GM10266 (cell line): ENCODE measurements around the gene KEAP1.

ENCODE experiments used
- DNase-seq: peaks from one replicate; pipeline ENCODE4 v3.0.0; 2012; ENCODE audit errors: extremely low spot score
- TF ChIP-seq, protein P1 (sequence below): IDR thresholded peaks from 2 replicates; pipeline ENCODE4 v1.5.1; 2012; ENCODE audit warnings: mild to moderate bottlenecking, low read depth; ENCODE audit not compliant: control insufficient read depth, insufficient read depth; ENCODE audit errors: missing control alignments

The KEAP1 gene

GRCh38 chr19:10546817-10547216 is 43.7 kb upstream of the KEAP1 start:
- peak; percentile 4 for DNase-seq
- TF ChIP-seq, protein P1, sequence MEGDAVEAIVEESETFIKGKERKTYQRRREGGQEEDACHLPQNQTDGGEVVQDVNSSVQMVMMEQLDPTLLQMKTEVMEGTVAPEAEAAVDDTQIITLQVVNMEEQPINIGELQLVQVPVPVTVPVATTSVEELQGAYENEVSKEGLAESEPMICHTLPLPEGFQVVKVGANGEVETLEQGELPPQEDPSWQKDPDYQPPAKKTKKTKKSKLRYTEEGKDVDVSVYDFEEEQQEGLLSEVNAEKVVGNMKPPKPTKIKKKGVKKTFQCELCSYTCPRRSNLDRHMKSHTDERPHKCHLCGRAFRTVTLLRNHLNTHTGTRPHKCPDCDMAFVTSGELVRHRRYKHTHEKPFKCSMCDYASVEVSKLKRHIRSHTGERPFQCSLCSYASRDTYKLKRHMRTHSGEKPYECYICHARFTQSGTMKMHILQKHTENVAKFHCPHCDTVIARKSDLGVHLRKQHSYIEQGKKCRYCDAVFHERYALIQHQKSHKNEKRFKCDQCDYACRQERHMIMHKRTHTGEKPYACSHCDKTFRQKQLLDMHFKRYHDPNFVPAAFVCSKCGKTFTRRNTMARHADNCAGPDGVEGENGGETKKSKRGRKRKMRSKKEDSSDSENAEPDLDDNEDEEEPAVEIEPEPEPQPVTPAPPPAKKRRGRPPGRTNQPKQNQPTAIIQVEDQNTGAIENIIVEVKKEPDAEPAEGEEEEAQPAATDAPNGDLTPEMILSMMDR: no peak

GRCh38 chr19:10544753-10545251 is 41.6 kb upstream of the KEAP1 start:
- TF ChIP-seq, protein P1: no peak
- DNase-seq: peak; percentile 24

GRCh38 chr19:10544242-10544752 is 41.1 kb upstream of the KEAP1 start:
- TF ChIP-seq, protein P1: no peak
- peak; percentile 53 for DNase-seq

DNA sequence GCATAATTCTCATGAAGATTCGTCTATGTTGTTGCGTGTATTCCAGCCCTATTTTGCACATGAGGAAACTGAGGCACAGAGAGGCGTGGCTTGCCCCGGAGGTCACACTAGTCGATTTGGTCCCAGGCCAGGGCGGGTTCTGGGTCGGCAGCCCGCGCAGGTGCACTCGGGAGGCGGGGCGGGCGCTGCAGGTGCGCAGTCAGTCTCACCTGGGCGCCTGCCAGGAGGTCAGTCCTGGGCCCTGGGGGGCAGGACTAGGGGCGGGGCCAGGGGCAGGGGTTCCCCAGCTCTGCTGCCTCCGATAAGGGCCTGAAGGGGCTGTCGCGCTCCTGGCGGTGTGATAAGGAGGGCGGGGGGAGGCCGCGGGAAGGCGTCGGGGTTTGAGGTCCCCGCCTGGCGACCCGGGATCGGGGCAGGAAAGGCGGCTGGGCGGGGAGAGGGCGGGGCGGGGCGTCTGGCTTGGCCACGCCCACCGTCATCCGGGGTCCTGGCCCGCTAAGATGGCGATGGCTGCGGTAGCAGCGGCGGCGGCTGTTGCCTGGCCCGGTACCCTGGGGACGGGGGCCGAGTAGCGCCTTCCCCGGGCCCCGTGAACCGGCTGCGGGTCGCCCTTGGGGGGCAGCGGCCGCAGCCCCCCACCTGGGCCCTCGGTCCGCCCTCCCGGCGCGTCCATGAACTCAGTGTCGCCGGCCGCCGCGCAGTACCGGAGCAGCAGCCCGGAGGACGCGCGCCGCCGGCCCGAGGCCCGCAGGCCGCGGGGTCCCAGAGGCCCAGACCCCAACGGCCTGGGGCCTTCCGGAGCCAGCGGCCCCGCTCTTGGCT is 40.5 kb upstream of the KEAP1 start, which contains the start of gene ATG4D:
Gene ATG4D (plus strand): TSS at position 485 of the 822 bp plus-strand sequence. CDS start 187 bp downstream, at position 672.
- DNase-seq: peak; percentile 98
- TF ChIP-seq, protein P1: no peak

GRCh38 chr19:10543059-10543419 is 39.9 kb upstream of the KEAP1 start:
- TF ChIP-seq, protein P1: no peak

GRCh38 chr19:10539016-10539415 is 35.9 kb upstream of the KEAP1 start:
- DNase-seq: peak; percentile 5

More at GRCh38 chr19:10543059-10543419, 39.9 kb upstream of the KEAP1 start:
- DNase-seq: peak; percentile 3

DNA sequence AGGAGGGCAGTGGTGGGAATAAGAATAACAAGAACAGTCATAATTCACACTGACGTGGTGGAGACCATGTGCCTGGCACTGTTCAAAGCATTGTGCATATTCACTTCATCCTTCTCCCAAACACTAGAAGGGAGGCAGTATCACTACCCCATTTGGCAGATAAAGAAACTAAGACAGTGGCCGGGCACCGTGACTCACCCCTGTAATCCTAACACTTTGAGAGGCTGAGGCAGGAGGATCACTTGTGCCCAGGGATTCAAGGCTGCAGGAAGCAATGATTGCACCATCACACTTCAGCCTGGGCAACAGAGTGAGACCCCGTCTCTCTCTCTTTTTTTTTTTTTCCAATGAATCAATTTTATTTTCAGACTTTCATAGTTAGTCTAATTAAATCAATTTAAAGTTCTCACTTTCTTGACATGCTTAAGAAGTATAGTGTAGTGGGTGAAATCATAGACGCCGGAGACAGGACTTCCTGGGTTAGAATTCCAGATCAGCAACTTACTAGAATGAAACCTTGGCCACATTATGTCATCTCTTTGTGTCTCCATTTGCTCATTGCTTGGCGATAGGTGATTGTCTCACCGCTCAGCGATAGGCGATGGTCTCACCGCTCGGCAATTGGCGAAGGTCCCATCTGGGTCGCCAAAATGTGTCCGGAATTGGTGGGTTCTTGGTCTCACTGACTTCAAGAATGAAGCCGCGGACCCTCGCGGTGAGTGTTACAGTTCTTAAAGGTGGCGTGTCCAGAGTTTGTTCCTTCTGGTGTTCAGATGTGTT is 35.2 kb upstream of the KEAP1 start:
- TF ChIP-seq, protein P1: no peak
- DNase-seq: peak; percentile 5
